SK-N-MC (cell line): ENCODE results near the gene UGGT1.

Source experiments
- EZH2 ChIP-seq: fragments of 200-600 bp; sonication (generic); IDR thresholded peaks from one replicate; pipeline ENCODE4 v1.6.1; 2017; ENCODE audit warnings: antibody characterized with exemption
- FOXP2 ChIP-seq: optimal IDR thresholded peaks from 2 replicates; pipeline ENCODE3; 2011; ENCODE audit warnings: mild to moderate bottlenecking, moderate library complexity; ENCODE audit not compliant: insufficient read depth; ENCODE audit errors: extremely low read length, control extremely low read depth
- POLR2AphosphoS5 ChIP-seq: IDR thresholded peaks from 2 replicates; pipeline ENCODE4 v1.6.1; 2012; ENCODE audit warnings: mild to moderate bottlenecking, low read depth, low read length, borderline replicate concordance

DNA sequence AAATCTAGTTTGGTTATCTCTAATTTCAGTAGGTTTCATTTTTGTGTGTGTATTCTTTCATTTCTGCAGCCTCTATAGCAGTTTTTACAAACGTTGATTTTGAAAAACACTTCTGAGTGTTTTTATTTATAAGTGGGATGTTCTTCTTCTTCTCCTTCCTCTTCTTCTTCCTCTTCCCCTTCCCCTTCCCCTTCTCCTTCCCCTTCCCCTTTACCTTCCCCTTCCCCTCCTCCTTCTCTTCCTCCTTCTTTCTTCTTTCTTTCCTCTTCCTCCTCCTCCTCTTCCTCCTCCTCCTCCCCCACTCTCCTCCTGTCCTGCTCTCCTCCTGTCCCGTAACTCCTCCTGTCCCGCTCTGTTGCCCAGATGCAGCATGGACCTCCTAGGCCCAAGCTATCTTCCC lies 4.2 kb downstream of the UGGT1 start:
- TF ChIP-seq EZH2 (no peak), POLR2AphosphoS5 (no peak), FOXP2 (no peak)
